ENCODE data around the gene PLEKHG7. TPM values are rescaled to one million over a fixed set of nuclear protein-coding genes. Genes with fewer than 3 reads are reported as not detected.
"Not testable (repeated sequence)": the region's sequence is repeated elsewhere in the genome, so short reads cannot be mapped to it uniquely, and the experiment has no call there.

PLEKHG7 gene
- total and polyA plus RNA-seq, 7 donors = not detected

- ATAC-seq = no peak
- 96 to 100% (median 99%) methylated on average over 2 of the region's 2 CpGs for WGBS, 3 donors
Observed at GRCh38 chr12:92658611-92659010, 44.2 kb upstream of the PLEKHG7 start.

GRCh38 chr12:92661269-92661668 is 41.5 kb upstream of the PLEKHG7 start:
- WGBS, 3 donors = 93 to 97% (median 95%) methylated on average over 6 of the region's 6 CpGs
- DNase-seq = no peak
- no peak for ATAC-seq
- Histone ChIP-seq H3K9me3 (no peaks in the 10 kb centered on the region), H3K4me1 (no peaks in the 10 kb centered on the region), H3K36me3 (ENCODE audit: insufficient read depth in 1 of 2, low read depth in 1 of 2) (no peaks in the 10 kb centered on the region), H3K27me3 (ENCODE audit: insufficient read depth in 3 of 3, low read length in 2 of 3) (no peaks in the 10 kb centered on the region), H3K27ac (no peak overlapping the region), H3K4me3 (no peak overlapping the region)
- intact Hi-C loops (cut with DNase I) = no loop called here
- TF ChIP-seq CTCF (IDR thresholded peaks at IDR 0.05) = no peak

More at GRCh38 chr12:92658611-92659010, 44.2 kb upstream of the PLEKHG7 start:
- TF ChIP-seq CTCF (IDR thresholded peaks at IDR 0.05) = no peak
- no peak overlapping the region for H3K4me3 ChIP-seq
- no peaks in the 10 kb centered on the region for H3K27me3 ChIP-seq (ENCODE audit: insufficient read depth in 3 of 3, low read length in 2 of 3)
- H3K27ac ChIP-seq = no peak overlapping the region
- H3K9me3 ChIP-seq = no peaks in the 10 kb centered on the region
- H3K4me1 ChIP-seq = no peaks in the 10 kb centered on the region
- DNase-seq = no peak
- intact Hi-C loops (cut with DNase I) = no loop called here
- H3K36me3 ChIP-seq (ENCODE audit: insufficient read depth in 1 of 2, low read depth in 1 of 2) = no peaks in the 10 kb centered on the region

- no peaks in the 10 kb centered on the region for H3K36me3 ChIP-seq (ENCODE audit: insufficient read depth in 1 of 2, low read depth in 1 of 2)
- no peak overlapping the region for H3K27ac ChIP-seq
- no peaks in the 10 kb centered on the region for H3K9me3 ChIP-seq
- intact Hi-C loops (cut with DNase I) = no loop called here
- ATAC-seq (no peak), DNase-seq (no peak)
- H3K4me1 ChIP-seq = no peaks in the 10 kb centered on the region
- no peak for TF ChIP-seq CTCF (IDR thresholded peaks at IDR 0.05)
- no peaks in the 10 kb centered on the region for H3K27me3 ChIP-seq (ENCODE audit: insufficient read depth in 3 of 3, low read length in 2 of 3)
- H3K4me3 ChIP-seq = no peak overlapping the region
- 95 to 100% (median 99%) methylated on average over 2 of the region's 2 CpGs for WGBS, 3 donors
Observed at GRCh38 chr12:92665496-92665895, 37.3 kb upstream of the PLEKHG7 start.

GRCh38 chr12:92668739-92669138 is 34.0 kb upstream of the PLEKHG7 start:
- ATAC-seq (no peak), DNase-seq (no peak)
- Histone ChIP-seq H3K9me3 (no peaks in the 10 kb centered on the region), H3K4me3 (no peak overlapping the region), H3K27ac (no peak overlapping the region), H3K36me3 (ENCODE audit: insufficient read depth in 1 of 2, low read depth in 1 of 2) (no peaks in the 10 kb centered on the region), H3K27me3 (ENCODE audit: insufficient read depth in 3 of 3, low read length in 2 of 3) (no peaks in the 10 kb centered on the region), H3K4me1 (no peaks in the 10 kb centered on the region)
- intact Hi-C loops (cut with DNase I) = no loop called here
- TF ChIP-seq CTCF (IDR thresholded peaks at IDR 0.05) = no peak

- H3K27me3 ChIP-seq (ENCODE audit: insufficient read depth in 3 of 3, low read length in 2 of 3); H3K27ac ChIP-seq; DNase-seq; H3K36me3 ChIP-seq (ENCODE audit: insufficient read depth in 1 of 2, low read depth in 1 of 2); H3K9me3 ChIP-seq; H3K4me1 ChIP-seq; intact Hi-C loops (cut with DNase I); H3K4me3 ChIP-seq; ATAC-seq: not testable (repeated sequence)
- WGBS, 3 donors = 95 to 96% (median 96%) methylated on average over 11 of the region's 11 CpGs
Observed at GRCh38 chr12:92671524-92671923, 31.3 kb upstream of the PLEKHG7 start.
